COLO668 (cell line): ENCODE data around the gene DYNLT2B.
"Not testable (repeated sequence)": the region's sequence is repeated elsewhere in the genome, so short reads cannot be mapped to it uniquely, and the experiment has no call there.

Experiments used
- DNase-seq: peaks from one replicate; lab custom pipeline; 2025; ENCODE audit not compliant: unreplicated experiment; lab: John Stamatoyannopoulos, UW

Gene DYNLT2B

GRCh38 chr3:196317687-196318467 is at the start of gene DYNLT2B:
TSS of gene DYNLT2B (minus strand) at chr3:196318240. CDS start at chr3:196318152, 88 bp downstream.
- DNase-seq, result peak; percentile 90

- DNase-seq, result no peak
Measured at GRCh38 chr3:196365736-196366135, 47.7 kb upstream of the DYNLT2B start.

- DNase-seq, result no peak
Measured at GRCh38 chr3:196360586-196360985, 42.5 kb upstream of the DYNLT2B start.

GRCh38 chr3:196358540-196358939 is 40.5 kb upstream of the DYNLT2B start:
- DNase-seq, result not testable (repeated sequence)

- no peak for DNase-seq
Measured at GRCh38 chr3:196357905-196358304, 39.9 kb upstream of the DYNLT2B start.

GRCh38 chr3:196356556-196356955 is 38.5 kb upstream of the DYNLT2B start:
- no peak for DNase-seq

- DNase-seq, result no peak
Measured at GRCh38 chr3:196355668-196356067, 37.6 kb upstream of the DYNLT2B start.

GRCh38 chr3:196354132-196354531 is 36.1 kb upstream of the DYNLT2B start:
- no peak for DNase-seq

- no peak for DNase-seq
Measured at GRCh38 chr3:196351541-196351940, 33.5 kb upstream of the DYNLT2B start.

- DNase-seq, result no peak
Measured at GRCh38 chr3:196350067-196350466, 32.0 kb upstream of the DYNLT2B start.

- no peak for DNase-seq
Measured at GRCh38 chr3:196348698-196349097, 30.7 kb upstream of the DYNLT2B start.

GRCh38 chr3:196344663-196345062 is 26.6 kb upstream of the DYNLT2B start:
- no peak for DNase-seq

GRCh38 chr3:196343917-196344316 is 25.9 kb upstream of the DYNLT2B start:
- not testable (repeated sequence) for DNase-seq

GRCh38 chr3:196341137-196341536 is 23.1 kb upstream of the DYNLT2B start:
- no peak for DNase-seq

GRCh38 chr3:196340466-196340865 is 22.4 kb upstream of the DYNLT2B start:
- no peak for DNase-seq

GRCh38 chr3:196339493-196340254 is 21.6 kb upstream of the DYNLT2B start:
- no peak for DNase-seq

- no peak for DNase-seq
Measured at GRCh38 chr3:196339044-196339443, 21.0 kb upstream of the DYNLT2B start.

GRCh38 chr3:196336319-196337145 is 18.5 kb upstream of the DYNLT2B start:
- DNase-seq, result no peak

GRCh38 chr3:196335503-196335948 is 17.5 kb upstream of the DYNLT2B start:
- DNase-seq, result no peak

GRCh38 chr3:196334982-196335381 is 16.9 kb upstream of the DYNLT2B start:
- DNase-seq, result no peak

GRCh38 chr3:196332168-196332567 is 14.1 kb upstream of the DYNLT2B start:
- no peak for DNase-seq
